HepG2 (cell line): Measurements from ENCODE around the gene CCDC88A. TPM values are rescaled to one million over a fixed set of nuclear protein-coding genes. Genes with fewer than 3 reads are reported as not detected.

Source experiments
- ATAD3A ChIP-seq: sonication (generic); formaldehyde crosslinking; IDR thresholded peaks from 2 replicates; pipeline ENCODE4 v1.4.0; 2020; ENCODE audit warnings: missing genetic modification reagents
- DDIT3 ChIP-seq: sonication (generic); formaldehyde crosslinking; IDR thresholded peaks from 2 replicates; pipeline ENCODE4 v1.4.0; 2020; ENCODE audit warnings: mild to moderate bottlenecking, missing genetic modification reagents
- KLF16 ChIP-seq, 2 experiments: sonication (generic) in 1 of 2; formaldehyde crosslinking in 1 of 2; IDR thresholded peaks; 2 replicates each; pipeline versions ENCODE4 v1.6.1 to v1.8.0; 2016 to 2023; ENCODE audit warnings: missing genetic modification reagents in 2 of 2, missing compliant biosample characterization in 1 of 2
- MTERF4 ChIP-seq: sonication (generic); formaldehyde crosslinking; IDR thresholded peaks from 2 replicates; pipeline ENCODE4 v1.8.0; 2023; ENCODE audit warnings: mild to moderate bottlenecking, missing genetic modification reagents
- PLRG1 ChIP-seq: fragments of 450-650 bp; conservative IDR thresholded peaks from 2 replicates; pipeline ENCODE4 v1.6.1; 2016
- PRDM10 ChIP-seq: sonication (generic); formaldehyde crosslinking; IDR thresholded peaks from 2 replicates; pipeline ENCODE4 v1.4.0; 2020; ENCODE audit warnings: low read depth, missing genetic modification reagents
- RNF2 ChIP-seq: fragments of 450-650 bp; conservative IDR thresholded peaks from 2 replicates; pipeline ENCODE4 v1.6.1; 2016; ENCODE audit warnings: low read depth
- TFE3 ChIP-seq: IDR thresholded peaks from 2 replicates; pipeline ENCODE4 v1.6.1; 2016
- THAP7 ChIP-seq: sonication (generic); formaldehyde crosslinking; IDR thresholded peaks from 2 replicates; pipeline ENCODE4 v1.8.1; 2023; ENCODE audit warnings: mild to moderate bottlenecking, missing genetic modification reagents
- TOPORS ChIP-seq: sonication (generic); formaldehyde crosslinking; IDR thresholded peaks from 2 replicates; pipeline ENCODE4 v1.8.0; 2023; ENCODE audit warnings: mild to moderate bottlenecking, missing genetic modification reagents
- ZNF121 ChIP-seq: sonication (generic); formaldehyde crosslinking; IDR thresholded peaks from 2 replicates; pipeline ENCODE4 v1.5.0; 2020; ENCODE audit warnings: mild to moderate bottlenecking, missing genetic modification reagents
- ZNF20 ChIP-seq: sonication (generic); formaldehyde crosslinking; IDR thresholded peaks from 2 replicates; pipeline ENCODE4 v1.4.0; 2020; ENCODE audit warnings: mild to moderate bottlenecking, moderate library complexity, missing genetic modification reagents
- ZNF280B ChIP-seq: sonication (generic); formaldehyde crosslinking; IDR thresholded peaks from 2 replicates; pipeline ENCODE4 v1.5.0; 2020; ENCODE audit warnings: missing genetic modification reagents, mild to moderate bottlenecking, borderline replicate concordance
- ZNF34 ChIP-seq: sonication (generic); formaldehyde crosslinking; IDR thresholded peaks from 2 replicates; pipeline ENCODE4 v1.4.0; 2020; ENCODE audit warnings: mild to moderate bottlenecking, missing genetic modification reagents, borderline replicate concordance
- ZNF383 ChIP-seq: sonication (generic); formaldehyde crosslinking; IDR thresholded peaks from 2 replicates; pipeline ENCODE4 v1.4.0; 2020; ENCODE audit warnings: missing genetic modification reagents, mild to moderate bottlenecking, borderline replicate concordance
- ZNF441 ChIP-seq: sonication (generic); formaldehyde crosslinking; IDR thresholded peaks from 2 replicates; pipeline ENCODE4 v1.7.0; 2021; ENCODE audit warnings: missing genetic modification reagents, borderline replicate concordance
- ZNF563 ChIP-seq: sonication (generic); formaldehyde crosslinking; IDR thresholded peaks from 2 replicates; pipeline ENCODE4 v1.8.0; 2022; ENCODE audit warnings: mild to moderate bottlenecking, moderate library complexity, missing genetic modification reagents
- ZNF569 ChIP-seq: sonication (generic); formaldehyde crosslinking; IDR thresholded peaks from 2 replicates; pipeline ENCODE4 v1.5.0; 2020; ENCODE audit warnings: mild to moderate bottlenecking, missing genetic modification reagents, moderate library complexity, borderline replicate concordance
- ZNF570 ChIP-seq: sonication (generic); formaldehyde crosslinking; IDR thresholded peaks from 2 replicates; pipeline ENCODE4 v1.4.0; 2020; ENCODE audit warnings: mild to moderate bottlenecking, missing genetic modification reagents, borderline replicate concordance
- ZNF619 ChIP-seq: sonication (generic); formaldehyde crosslinking; IDR thresholded peaks from 2 replicates; pipeline ENCODE4 v1.4.0; 2020; ENCODE audit warnings: mild to moderate bottlenecking, missing genetic modification reagents
- polyA plus RNA-seq, 8 experiments: library from polyadenylated mRNA; depleted of rRNA in 3 of 8; stranded (reverse) in 7 of 8; unstranded in 1 of 8; fragments of >200 nt; fragmentation: Illumina TruSeq in 4 of 8; extraction: Trizol in 4 of 8; gene quantifications; 2 replicates each; pipeline versions ENCODE4 v1.2.1 to v1.2.3, GENCODE V29; 2011 to 2016; ENCODE audit warnings: low read depth in 4 of 8, missing spikeins in 1 of 8, mixed read lengths in 1 of 8; ENCODE audit not compliant: insufficient read depth in 1 of 8
- total RNA-seq, 5 experiments: library from RNA; depleted of rRNA; stranded (reverse); fragments of >200 nt; fragmentation: Illumina TruSeq; extraction: Trizol; gene quantifications; 2 replicates each; pipeline ENCODE4 v1.2.3, GENCODE V29; 2016; ENCODE audit warnings: low read depth in 1 of 5

Gene CCDC88A
- total and polyA plus RNA-seq, 2 of the 13 experiments (the other 11 are each of a cell fraction or from before 2014, with no cell fraction given): 43.2 to 84.1 TPM

GRCh38 chr2:55282110-55282917 lies 137.3 kb downstream of the CCDC88A start (continued):
- TF ChIP-seq ZNF570 (CRISPR knock-in tag) (no peak; the same call in 1 of the 2 replicates), ATAD3A (no peak), TOPORS (CRISPR knock-in tag) (peak; percentile 95), MTERF4 (CRISPR knock-in tag) (no peak), KLF16 (CRISPR knock-in tag; IDR thresholded peaks at IDR 0.05) (peak in 1 of 2 experiments; percentile 87; a peak in 2 of 4 replicates), ZNF441 (CRISPR knock-in tag) (peak; percentile 91; the same call in 1 of the 2 replicates), ZNF20 (CRISPR knock-in tag) (peak; percentile 84), DDIT3 (no peak), THAP7 (CRISPR knock-in tag) (no peak; the same call in 1 of the 2 replicates), PLRG1 (no peak), ZNF280B (CRISPR knock-in tag) (peak; percentile 97), TFE3 (no peak; the same call in none of the 2 replicates), ZNF563 (peak; percentile 86; the same call in 1 of the 2 replicates), ZNF121 (peak; percentile 80), ZNF619 (CRISPR knock-in tag) (peak; percentile 97), PRDM10 (CRISPR knock-in tag) (no peak), ZNF34 (CRISPR knock-in tag) (peak; percentile 46; the same call in 1 of the 2 replicates), RNF2 (peak; percentile 89), ZNF383 (CRISPR knock-in tag) (no peak; the same call in 1 of the 2 replicates), ZNF569 (CRISPR knock-in tag) (no peak)
